Measurements from ENCODE around the gene AFF4.

The AFF4 gene

GRCh38 chr5:132943362-132944022 lies 19.9 kb downstream of the AFF4 start:
- no peak for TF ChIP-seq TAF1 (IDR thresholded peaks at IDR 0.05; ENCODE audit: borderline replicate concordance, insufficient read depth, low read length)
- TF ChIP-seq FOXP2 (optimal IDR thresholded peaks at IDR 0.05; ENCODE audit: borderline replicate concordance, extremely low read depth, extremely low read length, insufficient read depth): no peak
- TF ChIP-seq POLR2AphosphoS5 (IDR thresholded peaks at IDR 0.05; ENCODE audit: low read depth, low read length): no peak
- no peak for TF ChIP-seq SIN3A (IDR thresholded peaks at IDR 0.05; ENCODE audit: borderline replicate concordance, insufficient read depth, low read length)
- TF ChIP-seq REST (IDR thresholded peaks at IDR 0.05; ENCODE audit: insufficient read depth in 1 of 2, low read depth in 2 of 2, low read length in 2 of 2): no peak

DNA sequence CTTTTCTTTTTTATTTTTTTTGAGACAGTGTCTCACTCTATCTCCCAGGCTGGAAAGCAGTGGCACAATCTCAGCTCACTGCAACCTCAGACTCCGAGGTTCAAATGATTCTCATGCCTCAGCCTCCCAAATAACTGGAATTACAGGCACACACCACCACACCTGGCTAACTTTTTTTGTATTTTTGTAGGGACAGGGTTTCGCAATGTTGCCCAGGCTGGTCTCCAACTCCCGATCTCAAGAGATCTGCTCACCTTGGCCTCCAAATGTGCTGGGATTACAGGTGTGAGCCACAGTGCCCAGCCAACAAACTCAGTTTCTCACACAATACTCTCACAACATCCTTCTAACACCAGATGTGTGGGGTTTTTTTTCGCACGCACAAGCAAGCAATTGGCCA lies 22.1 kb downstream of the AFF4 start:
- TF ChIP-seq TAF1 (IDR thresholded peaks at IDR 0.05; ENCODE audit: borderline replicate concordance, insufficient read depth, low read length): no peak
- no peak for TF ChIP-seq SIN3A (IDR thresholded peaks at IDR 0.05; ENCODE audit: borderline replicate concordance, insufficient read depth, low read length)

GRCh38 chr5:132928062-132928407 lies 35.4 kb downstream of the AFF4 start:
- no peak for TF ChIP-seq FOXP2 (optimal IDR thresholded peaks at IDR 0.05; ENCODE audit: borderline replicate concordance, extremely low read depth, extremely low read length, insufficient read depth)
- TF ChIP-seq TAF1 (IDR thresholded peaks at IDR 0.05; ENCODE audit: borderline replicate concordance, insufficient read depth, low read length): no peak
- no peak for TF ChIP-seq SIN3A (IDR thresholded peaks at IDR 0.05; ENCODE audit: borderline replicate concordance, insufficient read depth, low read length)
- no peak for TF ChIP-seq POLR2AphosphoS5 (IDR thresholded peaks at IDR 0.05; ENCODE audit: low read depth, low read length)
- no peak for TF ChIP-seq REST (IDR thresholded peaks at IDR 0.05; ENCODE audit: insufficient read depth in 1 of 2, low read depth in 2 of 2, low read length in 2 of 2)

DNA sequence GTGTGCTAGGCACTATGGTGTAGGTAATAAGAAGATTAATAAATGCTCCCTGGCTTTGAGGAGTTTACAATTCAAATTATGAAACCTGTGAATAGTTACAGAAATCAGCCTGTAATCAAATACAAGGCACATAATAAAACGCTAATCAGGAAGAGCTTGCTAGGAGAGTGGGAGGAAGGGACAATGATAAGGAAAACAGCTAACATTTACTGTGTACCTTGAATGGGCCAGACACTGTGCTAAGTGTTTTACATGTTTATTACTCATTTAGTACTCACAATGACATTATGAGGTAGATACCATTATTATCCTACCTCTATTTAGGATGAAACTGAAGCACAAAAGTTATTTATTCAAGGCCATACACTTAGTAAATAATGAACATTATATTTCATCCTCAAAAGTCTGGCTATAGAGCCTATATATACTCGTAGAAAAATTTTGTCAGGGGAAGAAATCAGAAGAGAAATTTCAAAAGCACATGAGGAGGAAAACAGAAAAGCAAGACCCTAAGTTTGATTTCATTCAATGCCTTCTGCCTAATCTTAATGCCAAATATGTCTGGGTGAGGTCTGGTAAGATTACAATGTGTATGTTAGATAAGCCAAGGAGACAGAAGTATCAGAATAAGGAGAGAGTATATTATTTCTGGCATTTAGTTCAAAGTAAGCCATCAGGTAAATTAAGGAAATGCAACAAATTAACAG lies 35.9 kb downstream of the AFF4 start:
- TF ChIP-seq TAF1 (IDR thresholded peaks at IDR 0.05; ENCODE audit: borderline replicate concordance, insufficient read depth, low read length) (no peak), REST (IDR thresholded peaks at IDR 0.05; ENCODE audit: insufficient read depth in 1 of 2, low read depth in 2 of 2, low read length in 2 of 2) (no peak), FOXP2 (optimal IDR thresholded peaks at IDR 0.05; ENCODE audit: borderline replicate concordance, extremely low read depth, extremely low read length, insufficient read depth) (no peak), SIN3A (IDR thresholded peaks at IDR 0.05; ENCODE audit: borderline replicate concordance, insufficient read depth, low read length) (no peak), POLR2AphosphoS5 (IDR thresholded peaks at IDR 0.05; ENCODE audit: low read depth, low read length) (no peak)

GRCh38 chr5:132926437-132926836 lies 37.0 kb downstream of the AFF4 start:
- TF ChIP-seq TAF1 (IDR thresholded peaks at IDR 0.05; ENCODE audit: borderline replicate concordance, insufficient read depth, low read length): no peak

GRCh38 chr5:132916086-132916485 lies 47.3 kb downstream of the AFF4 start:
- no peak for TF ChIP-seq REST (IDR thresholded peaks at IDR 0.05; ENCODE audit: insufficient read depth in 1 of 2, low read depth in 2 of 2, low read length in 2 of 2)

All from PFSK-1 (cell line).